Measurements from ENCODE around the gene COL18A1. TPM values are rescaled to one million over a fixed set of nuclear protein-coding genes. Genes with fewer than 3 reads are reported as not detected.

The COL18A1 gene
- total and polyA plus RNA-seq, 2 donors (not counting 1 experiment from before 2014, with no cell fraction given): 15.6 to 24.7 TPM

DNA sequence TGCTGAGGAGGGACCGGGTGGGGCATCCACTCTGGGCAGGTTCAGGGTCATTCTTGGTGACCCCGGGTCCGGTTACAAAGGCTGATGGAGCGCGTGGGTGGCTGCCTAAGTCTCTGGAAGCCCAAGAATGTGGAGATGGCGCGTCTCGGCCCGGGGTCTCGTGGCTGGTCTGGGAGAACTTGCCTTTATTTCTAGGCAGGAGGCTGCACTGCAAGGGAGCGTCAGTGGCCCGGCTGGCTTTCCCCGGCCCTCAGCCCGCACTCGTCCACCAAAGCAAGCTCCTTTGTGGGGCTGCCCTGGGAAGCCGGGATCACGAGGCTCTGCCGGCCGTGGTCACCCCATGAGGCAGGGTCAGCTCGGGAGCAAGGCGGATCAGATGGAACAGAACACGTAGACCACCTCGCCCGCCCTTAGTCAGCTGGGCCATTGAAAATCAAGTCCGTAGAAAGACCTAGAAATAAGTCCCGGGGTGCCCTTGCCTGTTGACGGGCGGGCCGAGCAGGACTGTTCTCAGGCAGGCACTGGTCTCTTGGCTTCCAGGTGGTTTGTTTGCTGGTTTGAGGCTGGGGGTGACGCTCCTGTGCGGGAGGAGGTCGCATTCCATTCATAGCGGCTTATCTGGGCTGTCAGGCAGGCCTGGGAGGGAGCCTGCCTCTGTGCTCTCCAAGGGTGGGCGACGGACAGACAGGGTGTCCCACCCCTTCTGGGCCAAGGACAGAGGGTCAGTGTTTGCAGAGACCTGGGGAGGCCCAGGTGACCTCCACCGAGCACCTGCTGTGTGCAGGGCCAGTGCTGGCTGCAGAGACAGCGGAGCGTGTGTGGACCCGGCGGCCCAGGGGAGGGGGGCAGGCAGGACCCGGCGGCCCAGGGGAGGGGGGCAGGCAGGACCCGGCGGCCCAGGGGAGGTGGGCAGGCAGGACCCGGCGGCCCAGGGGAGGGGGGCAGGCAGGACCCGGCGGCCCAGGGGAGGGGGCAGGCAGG, 25.8 kb downstream of the COL18A1 start:
- Mint-ChIP-seq H3K27me3 (peaks cover 16% of the 10 kb centered on the region), H3K9me3 (ENCODE audit: insufficient read depth) (no peaks in the 10 kb centered on the region), H3K27ac (no peak overlapping the region), H3K4me1 (no peaks in the 10 kb centered on the region), H3K4me3 (no peak overlapping the region)
- DNase-seq (no peak), ATAC-seq (ENCODE audit: low read depth) (no peak)
- Histone ChIP-seq H3K79me2 (ENCODE audit: control insufficient read depth, insufficient read depth, low read length) (no peaks in the 10 kb centered on the region), H3K9ac (ENCODE audit: low read length) (no peak overlapping the region), H4K20me1 (ENCODE audit: control insufficient read depth, insufficient read depth, low read length, poor library complexity, severe bottlenecking) (no peaks in the 10 kb centered on the region), H3K4me3 (ENCODE audit: control extremely low read depth in 1 of 5, extremely low read depth in 1 of 5, insufficient read depth in 1 of 5, low read depth in 2 of 5, low read length in 4 of 5) (no peak overlapping the region), H3K27ac (ENCODE audit: low read length in 2 of 2) (no peak overlapping the region), H3K9me3 (ENCODE audit: control extremely low read depth in 1 of 3, control insufficient read depth in 2 of 3, insufficient read depth in 1 of 3, low read length in 2 of 3) (peaks cover 0 to 11% (median 0%) of the 10 kb centered on the region in 3 donors), H3K27me3 (replicated peaks in 1 of 4; ENCODE audit: control extremely low read depth in 1 of 4, control insufficient read depth in 3 of 4, insufficient read depth in 4 of 4, low read length in 3 of 4) (peaks cover 0 to 12% (median 2%) of the 10 kb centered on the region in 4 experiments), H2AFZ (ENCODE audit: insufficient read depth, low read depth, low read length, poor library complexity, severe bottlenecking) (no peak overlapping the region), H3K36me3 (replicated peaks in 1 of 2; ENCODE audit: control extremely low read depth in 1 of 2, control insufficient read depth in 1 of 2, extremely low read depth in 1 of 2, insufficient read depth in 2 of 2, low read length in 1 of 2) (no peaks in the 10 kb centered on the region), H3K4me1 (ENCODE audit: control insufficient read depth in 2 of 2, insufficient read depth in 2 of 2, low read length in 2 of 2) (no peaks in the 10 kb centered on the region), H3K4me2 (replicated peaks; ENCODE audit: low read depth, low read length, poor library complexity, severe bottlenecking) (no peak overlapping the region)
- intact Hi-C loops (cut with micrococcal nuclease): no loop called here
- WGBS (ENCODE audit: insufficient coverage): 92% methylated on average over 40 of the region's 48 CpGs
- TF ChIP-seq EZH2 (IDR thresholded peaks at IDR 0.05; ENCODE audit: borderline replicate concordance, insufficient read depth, low read depth, low read length, poor library complexity, severe bottlenecking): no peak
- TF ChIP-seq, protein P1, sequence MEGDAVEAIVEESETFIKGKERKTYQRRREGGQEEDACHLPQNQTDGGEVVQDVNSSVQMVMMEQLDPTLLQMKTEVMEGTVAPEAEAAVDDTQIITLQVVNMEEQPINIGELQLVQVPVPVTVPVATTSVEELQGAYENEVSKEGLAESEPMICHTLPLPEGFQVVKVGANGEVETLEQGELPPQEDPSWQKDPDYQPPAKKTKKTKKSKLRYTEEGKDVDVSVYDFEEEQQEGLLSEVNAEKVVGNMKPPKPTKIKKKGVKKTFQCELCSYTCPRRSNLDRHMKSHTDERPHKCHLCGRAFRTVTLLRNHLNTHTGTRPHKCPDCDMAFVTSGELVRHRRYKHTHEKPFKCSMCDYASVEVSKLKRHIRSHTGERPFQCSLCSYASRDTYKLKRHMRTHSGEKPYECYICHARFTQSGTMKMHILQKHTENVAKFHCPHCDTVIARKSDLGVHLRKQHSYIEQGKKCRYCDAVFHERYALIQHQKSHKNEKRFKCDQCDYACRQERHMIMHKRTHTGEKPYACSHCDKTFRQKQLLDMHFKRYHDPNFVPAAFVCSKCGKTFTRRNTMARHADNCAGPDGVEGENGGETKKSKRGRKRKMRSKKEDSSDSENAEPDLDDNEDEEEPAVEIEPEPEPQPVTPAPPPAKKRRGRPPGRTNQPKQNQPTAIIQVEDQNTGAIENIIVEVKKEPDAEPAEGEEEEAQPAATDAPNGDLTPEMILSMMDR (IDR thresholded peaks at IDR 0.05): no peak
- POLR2A ChIA-PET: no interaction called here
- CTCF ChIA-PET: interaction anchor here (0.7 kb wide), 1 partner anchor 713 kb away, joined by 3 read pairs; no protein-coding TSS in a partner anchor
